ENCODE measurements around the gene NCF2.

DNA sequence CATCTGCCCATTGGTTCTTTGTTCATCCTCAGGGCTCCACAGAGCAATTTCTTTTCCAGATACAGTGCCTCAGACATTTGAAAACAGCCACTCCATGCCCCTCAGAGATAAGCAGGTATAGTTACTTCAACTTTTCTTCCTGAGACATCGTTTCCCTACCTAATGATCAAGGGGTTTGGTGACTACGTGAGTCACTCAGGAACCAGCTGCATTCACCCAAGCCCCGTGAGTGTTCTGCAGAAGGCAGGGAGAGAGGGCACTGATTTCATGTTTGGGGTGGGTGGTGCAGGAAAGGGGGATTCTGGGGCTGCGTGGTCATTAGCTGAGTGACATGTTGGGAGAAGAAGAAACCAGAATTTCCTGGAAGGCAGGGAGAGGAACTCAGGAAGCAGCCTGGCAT lies 25.0 kb downstream of the NCF2 start:
- TF ChIP-seq, protein P1, sequence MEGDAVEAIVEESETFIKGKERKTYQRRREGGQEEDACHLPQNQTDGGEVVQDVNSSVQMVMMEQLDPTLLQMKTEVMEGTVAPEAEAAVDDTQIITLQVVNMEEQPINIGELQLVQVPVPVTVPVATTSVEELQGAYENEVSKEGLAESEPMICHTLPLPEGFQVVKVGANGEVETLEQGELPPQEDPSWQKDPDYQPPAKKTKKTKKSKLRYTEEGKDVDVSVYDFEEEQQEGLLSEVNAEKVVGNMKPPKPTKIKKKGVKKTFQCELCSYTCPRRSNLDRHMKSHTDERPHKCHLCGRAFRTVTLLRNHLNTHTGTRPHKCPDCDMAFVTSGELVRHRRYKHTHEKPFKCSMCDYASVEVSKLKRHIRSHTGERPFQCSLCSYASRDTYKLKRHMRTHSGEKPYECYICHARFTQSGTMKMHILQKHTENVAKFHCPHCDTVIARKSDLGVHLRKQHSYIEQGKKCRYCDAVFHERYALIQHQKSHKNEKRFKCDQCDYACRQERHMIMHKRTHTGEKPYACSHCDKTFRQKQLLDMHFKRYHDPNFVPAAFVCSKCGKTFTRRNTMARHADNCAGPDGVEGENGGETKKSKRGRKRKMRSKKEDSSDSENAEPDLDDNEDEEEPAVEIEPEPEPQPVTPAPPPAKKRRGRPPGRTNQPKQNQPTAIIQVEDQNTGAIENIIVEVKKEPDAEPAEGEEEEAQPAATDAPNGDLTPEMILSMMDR (conservative IDR thresholded peaks at IDR 0.05), result no peak
- TF ChIP-seq EZH2 (IDR thresholded peaks at IDR 0.05; ENCODE audit: low read depth), result no peak
